A673 (cell line): ENCODE results near the gene ZNF319. TPM values are rescaled to one million over a fixed set of nuclear protein-coding genes. Genes with fewer than 3 reads are reported as not detected.

Experiments used
- BruUV-seq: library from RNA; stranded (reverse); fragments of 400-500 nt; replicated peaks from 2 replicates; lab custom pipeline; 2021; lab: Mats Ljungman, UMichigan
- CTCF ChIA-PET: fragments of 300-600 bp; sonication (Branson Sonifier 250); formaldehyde crosslinking; loops from one replicate; lab custom pipeline; 2022; ENCODE audit warnings: antibody characterized with exemption; lab: Charles Lee
- POLR2A ChIA-PET: fragments of 300-600 bp; sonication (Branson Sonifier 250); formaldehyde crosslinking; loops from one replicate; lab custom pipeline; 2022; ENCODE audit warnings: antibody characterized with exemption; ENCODE audit not compliant: low non-redundant PET; lab: Charles Lee
- DNase-seq: peaks from one replicate; pipeline ENCODE4 v3.0.0-alpha.2; 2015; ENCODE audit warnings: low spot score
- H3K27ac ChIP-seq: fragments of 200-600 bp; sonication (generic); 2 replicates; pipeline ENCODE4 v1.5.1; 2016; ENCODE audit warnings: mixed run types, low read depth, mild to moderate bottlenecking, mixed read lengths, antibody characterized with exemption, low read length; ENCODE audit not compliant: poor library complexity, severe bottlenecking
- H3K27me3 ChIP-seq: fragments of 200-600 bp; sonication (generic); replicated peaks from 2 replicates; pipeline ENCODE4 v1.6.1; 2017; ENCODE audit warnings: mixed run types, low read depth, mild to moderate bottlenecking, mixed read lengths, antibody characterized with exemption, low read length; ENCODE audit not compliant: insufficient read depth, poor library complexity
- H3K36me3 ChIP-seq: fragments of 200-600 bp; sonication (generic); 2 replicates; pipeline ENCODE4 v1.6.1; 2016; ENCODE audit warnings: mixed run types, mild to moderate bottlenecking, mixed read lengths, antibody characterized with exemption, low read length; ENCODE audit not compliant: insufficient read depth, poor library complexity, severe bottlenecking
- H3K4me1 ChIP-seq: fragments of 200-600 bp; sonication (generic); 2 replicates; pipeline ENCODE4 v1.6.1; 2017; ENCODE audit warnings: mixed run types, mild to moderate bottlenecking, mixed read lengths, antibody characterized with exemption, low read length; ENCODE audit not compliant: insufficient read depth, poor library complexity, severe bottlenecking
- H3K4me3 ChIP-seq: fragments of 200-600 bp; sonication (generic); 2 replicates; pipeline ENCODE4 v1.5.1; 2016; ENCODE audit warnings: low read depth, mixed run types, mild to moderate bottlenecking, mixed read lengths, low read length; ENCODE audit not compliant: poor library complexity, severe bottlenecking
- H3K9me3 ChIP-seq: fragments of 200-600 bp; sonication (generic); 2 replicates; pipeline ENCODE4 v1.6.1; 2016; ENCODE audit warnings: mixed run types, low read depth, mild to moderate bottlenecking, mixed read lengths, antibody characterized with exemption, low read length; ENCODE audit not compliant: poor library complexity, severe bottlenecking
- CTCF ChIP-seq: fragments of 300-800, 200-600 bp; sonication (generic); conservative IDR thresholded peaks from 2 replicates; pipeline ENCODE4 v1.5.1; 2017; ENCODE audit warnings: low read depth, mild to moderate bottlenecking, antibody characterized with exemption, low read length, moderate library complexity, mixed read lengths
- EZH2 ChIP-seq: fragments of 200-600 bp; sonication (generic); IDR thresholded peaks from 2 replicates; pipeline ENCODE4 v1.6.1; 2017; ENCODE audit warnings: borderline replicate concordance, low read depth, mild to moderate bottlenecking, mixed read lengths, antibody characterized with exemption, low read length; ENCODE audit not compliant: poor library complexity, severe bottlenecking
- intact Hi-C: fragments of 100-400 bp; cut with micrococcal nuclease; formaldehyde crosslinking; loops from one replicate; pipeline ENCODE4 v1.10.0; 2022; ENCODE audit not compliant: unreplicated experiment
- total RNA-seq: library from RNA; stranded (reverse); gene quantifications from 2 replicates; pipeline ENCODE4 v1.2.3, GENCODE V29; 2021

ZNF319 gene
- total RNA-seq, 1 experiment from 2014 or later: 12.9 TPM

- H3K36me3 ChIP-seq: no peaks in the 10 kb centered on the region
- no peak for DNase-seq
- CTCF ChIA-PET: no interaction called here
- no TSS peak for BruUV-seq
- H3K4me3 ChIP-seq: no peak overlapping the region
- H3K4me1 ChIP-seq: peaks cover 3% of the 10 kb centered on the region
- no peaks in the 10 kb centered on the region for H3K27me3 ChIP-seq
- no peak for TF ChIP-seq CTCF
- TF ChIP-seq EZH2: no peak
- POLR2A ChIA-PET: no interaction called here
- no peak overlapping the region for H3K27ac ChIP-seq
- intact Hi-C loops: no loop called here
- no peaks in the 10 kb centered on the region for H3K9me3 ChIP-seq
Measured at GRCh38 chr16:57987441-57988177, 12.9 kb downstream of the ZNF319 start.

GRCh38 chr16:57986196-57986595 lies 14.3 kb downstream of the ZNF319 start:
- intact Hi-C loops: no loop called here
- no peaks in the 10 kb centered on the region for H3K36me3 ChIP-seq
- ChIA-PET POLR2A (no interaction called here), CTCF (no interaction called here)
- no peaks in the 10 kb centered on the region for H3K27me3 ChIP-seq
- no peaks in the 10 kb centered on the region for H3K9me3 ChIP-seq
- no peak overlapping the region for H3K27ac ChIP-seq
- DNase-seq: no peak
- H3K4me1 ChIP-seq: peaks cover 3% of the 10 kb centered on the region
- no TSS peak for BruUV-seq
- no peak for TF ChIP-seq CTCF
- TF ChIP-seq EZH2: no peak
- no peak overlapping the region for H3K4me3 ChIP-seq

- no peak for DNase-seq
- intact Hi-C loops: no loop called here
- peaks cover 3% of the 10 kb centered on the region for H3K4me1 ChIP-seq
- BruUV-seq: TSS peak; percentile 34
- ChIA-PET CTCF (no interaction called here), POLR2A (no interaction called here)
- TF ChIP-seq EZH2 (no peak), CTCF (no peak)
- no peaks in the 10 kb centered on the region for H3K36me3 ChIP-seq
- H3K4me3 ChIP-seq: peak overlapping the region; percentile 64
- H3K27ac ChIP-seq: no peak overlapping the region
- H3K27me3 ChIP-seq: no peaks in the 10 kb centered on the region
- no peaks in the 10 kb centered on the region for H3K9me3 ChIP-seq
Measured at GRCh38 chr16:57985204-57986181, 15.0 kb downstream of the ZNF319 start.
